Measurements from ENCODE around the gene PPP4R1. TPM values are rescaled to one million over a fixed set of nuclear protein-coding genes. Genes with fewer than 3 reads are reported as not detected.

Gene PPP4R1
- total and polyA plus RNA-seq, 2 of the 4 experiments (the other 2 are of a cell fraction): 80.6 to 123 TPM

DNA sequence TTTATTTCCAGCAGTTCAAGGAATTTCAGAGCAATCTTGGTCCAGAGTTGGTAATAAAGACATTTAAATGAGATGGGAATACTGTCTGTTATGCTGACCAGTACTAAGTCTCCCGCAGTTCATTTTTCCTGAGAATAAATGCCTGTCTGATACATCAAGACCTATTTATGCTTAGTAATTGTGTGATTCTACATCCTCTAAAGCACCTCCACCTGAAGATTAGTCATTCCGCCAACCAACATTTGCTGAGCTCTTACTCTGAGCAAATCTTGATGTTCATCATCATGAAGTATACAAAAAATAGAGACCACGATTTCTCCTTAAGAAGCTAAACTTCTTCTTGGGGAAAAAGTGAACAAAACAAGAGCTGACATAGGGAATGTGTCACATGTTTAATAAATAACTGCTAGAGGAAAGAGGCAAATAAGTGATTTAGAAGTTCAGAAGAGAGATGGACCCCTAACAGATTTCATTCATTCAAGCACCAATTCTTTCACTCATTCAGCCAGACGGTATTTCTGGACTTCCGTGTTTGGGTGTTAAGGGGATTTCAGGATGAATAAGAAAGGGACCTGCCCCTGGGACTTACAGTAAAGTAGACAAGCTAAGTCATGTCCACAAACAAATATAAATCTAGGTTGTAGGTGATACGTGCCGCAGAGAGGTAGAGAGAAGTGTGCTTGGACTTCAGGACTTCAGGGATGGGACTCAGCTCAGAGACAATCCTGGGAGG, 34.2 kb upstream of the PPP4R1 start (continued):
- no peak for TF ChIP-seq CHD1 (IDR thresholded peaks at IDR 0.05; ENCODE audit: low read depth, low read length)

- H3K27ac ChIP-seq (ENCODE audit: insufficient read depth, low read length): peak overlapping the region; percentile 59
- 90% methylated on average over 3 of the region's 8 CpGs; no CpG with 5 or more reads in 1 of the 2 experiments for WGBS, 2 experiments (ENCODE audit: extremely low coverage in 2 of 2, insufficient read length in 1 of 2)
- H3K27me3 ChIP-seq (ENCODE audit: control insufficient read depth, insufficient read depth, low read length): no peaks in the 10 kb centered on the region
- H3K36me3 ChIP-seq (ENCODE audit: control insufficient read depth, insufficient read depth, low read length): no peaks in the 10 kb centered on the region
- peak overlapping the region; percentile 93 for H3K14ac ChIP-seq (replicated peaks; ENCODE audit: low read depth, low read length)
- peak overlapping the region; percentile 49 for H2AK9ac ChIP-seq (replicated peaks; ENCODE audit: low read depth, low read length, poor library complexity)
- H3K56ac ChIP-seq (ENCODE audit: extremely low read depth, insufficient read depth, low read length): no peak overlapping the region; the same call in 1 of the 2 replicates
- peaks cover 0 to 9% of the 10 kb centered on the region in 2 experiments; a peak in 2 of 4 replicates for H3K79me1 ChIP-seq (ENCODE audit: low read depth in 1 of 2, low read length in 2 of 2)
- H2BK120ac ChIP-seq (ENCODE audit: low read depth, low read length): peak overlapping the region; percentile 99
- H4K5ac ChIP-seq (ENCODE audit: low read depth, low read length): peak overlapping the region; percentile 73
- H3K4me3 ChIP-seq (ENCODE audit: insufficient read depth, low read depth, low read length): no peak overlapping the region
- peak overlapping the region; percentile 83 for H2AFZ ChIP-seq (replicated peaks; ENCODE audit: low read length, poor library complexity)
- in situ Hi-C loops (cut with MboI; ENCODE audit: low sequenced_read_pairs): no loop called here
- H3K18ac ChIP-seq (ENCODE audit: low read depth, low read length): peak overlapping the region; percentile 69
- no peak overlapping the region for H3K9ac ChIP-seq (ENCODE audit: low read depth, low read length)
- CTCF ChIA-PET: interaction anchor here (0.6 kb wide), 1 partner anchor 621 kb away, joined by 3 read pairs; no protein-coding TSS in a partner anchor
- ATAC-seq (ENCODE audit: low read depth) (no peak), DNase-seq (no peak)
- H2AK5ac ChIP-seq (ENCODE audit: low read depth, low read length): peak overlapping the region; percentile 99
- H3K4me2 ChIP-seq (ENCODE audit: low read depth, low read length): no peak overlapping the region
- H3K9me1 ChIP-seq (ENCODE audit: insufficient read depth, low read length): peaks cover 17% of the 10 kb centered on the region
- dilution Hi-C loops (cut with HindIII; ENCODE audit: low sequenced_read_pairs, unreplicated experiment): no loop called here
- intact Hi-C loops (cut with micrococcal nuclease): no loop called here
- peak overlapping the region; percentile 69 for H2BK5ac ChIP-seq (ENCODE audit: low read depth, low read length, poor library complexity, severe bottlenecking)
- peak overlapping the region; percentile 74 to 95; a peak in 3 of 4 replicates for H4K8ac ChIP-seq (ENCODE audit: low read depth in 2 of 2, low read length in 2 of 2)
- H4K20me1 ChIP-seq (ENCODE audit: insufficient read depth, low read length): no peaks in the 10 kb centered on the region
- no TSS peak for BruUV-seq (replicated peaks)
- peak overlapping the region; percentile 100 for H2BK15ac ChIP-seq (ENCODE audit: low read depth, low read length)
- TF ChIP-seq USF2 (IDR thresholded peaks at IDR 0.05; ENCODE audit: low read depth, low read length): no peak
- TF ChIP-seq NFE2L2 (IDR thresholded peaks at IDR 0.05; ENCODE audit: low read depth, low read length): peak; percentile 70; the same call in 1 of the 2 replicates
- H2BK20ac ChIP-seq (ENCODE audit: low read depth, low read length): peak overlapping the region; percentile 88
- peaks cover 22% of the 10 kb centered on the region for H3K4me1 ChIP-seq (ENCODE audit: control insufficient read depth, insufficient read depth, low read length)
- peak overlapping the region; percentile 96 for H4K91ac ChIP-seq (ENCODE audit: insufficient read depth, low read depth, low read length)
- H3K9me3 ChIP-seq (ENCODE audit: control insufficient read depth, insufficient read depth, low read length): no peaks in the 10 kb centered on the region
- peak overlapping the region; percentile 98 for H3K4ac ChIP-seq (ENCODE audit: low read depth, low read length)
- H3K23ac ChIP-seq (ENCODE audit: low read depth, low read length): peak overlapping the region; percentile 39
- POLR2A ChIA-PET (ENCODE audit: unreplicated experiment): interaction anchor here (0.6 kb wide), 1 partner anchor 146 kb away, joined by 3 read pairs; no protein-coding TSS in a partner anchor
Measured at GRCh38 chr18:9647496-9648323, 33.4 kb upstream of the PPP4R1 start.
